ENCODE data around the gene IFI16.
A peak's percentile ranks its signal among the peaks of the same experiment; 100 is the strongest.
"Not testable (repeated sequence)": the region's sequence is repeated elsewhere in the genome, so short reads cannot be mapped to it uniquely, and the experiment has no call there.

IFI16 gene

DNA sequence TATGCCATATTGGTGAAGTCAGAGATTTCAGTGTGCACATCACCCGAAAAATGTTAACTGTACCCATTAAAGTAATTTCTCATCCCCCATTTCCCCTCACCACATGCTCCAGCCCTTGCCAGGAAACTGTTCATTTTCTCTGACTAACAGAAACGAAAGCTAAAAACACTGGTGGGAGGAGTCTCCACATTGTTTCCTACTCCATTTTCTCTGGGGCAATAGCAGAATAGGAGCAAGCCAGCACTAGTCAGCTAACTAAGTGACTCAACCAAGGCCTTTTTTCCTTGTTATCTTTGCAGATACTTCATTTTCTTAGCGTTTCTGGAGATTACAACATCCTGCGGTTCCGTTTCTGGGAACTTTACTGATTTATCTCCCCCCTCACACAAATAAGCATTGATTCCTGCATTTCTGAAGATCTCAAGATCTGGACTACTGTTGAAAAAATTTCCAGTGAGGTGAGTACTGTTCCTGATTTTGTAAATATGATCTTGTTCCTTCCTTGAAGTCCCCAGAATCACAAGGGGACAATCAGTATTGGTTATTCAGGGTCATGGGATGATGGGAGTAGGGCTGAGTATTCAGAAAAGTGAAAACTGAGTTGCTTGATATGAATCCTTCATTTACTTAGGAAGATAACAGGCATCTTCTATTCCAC, at the start of gene IFI16:
Gene IFI16 (plus strand): TSS at position 204 of the 658 bp plus-strand sequence. CDS start 4,774 bp downstream, outside the sequence.
- peak; percentile 81 for DNase-seq (ENCODE audit: low spot score)

DNA sequence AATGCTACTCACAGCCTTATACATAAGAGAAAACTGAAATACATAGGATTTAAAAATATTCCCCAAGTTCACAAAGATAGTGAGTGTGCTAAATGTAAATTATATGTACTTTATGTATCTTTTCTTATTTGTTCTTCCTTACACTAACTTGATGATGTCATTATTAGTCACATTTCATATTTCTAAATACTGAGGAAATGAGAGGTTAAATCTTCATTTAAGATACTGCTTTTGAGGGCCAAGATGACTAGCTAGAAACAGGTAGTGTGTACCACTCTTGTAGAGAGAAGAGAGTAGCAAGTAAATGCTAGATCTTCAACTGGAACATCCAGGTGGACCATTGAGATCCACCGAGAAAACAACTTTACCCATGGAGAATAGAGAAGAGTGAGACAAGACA, 48.5 kb upstream of the IFI16 start:
- no peak for DNase-seq (ENCODE audit: low spot score)

DNA sequence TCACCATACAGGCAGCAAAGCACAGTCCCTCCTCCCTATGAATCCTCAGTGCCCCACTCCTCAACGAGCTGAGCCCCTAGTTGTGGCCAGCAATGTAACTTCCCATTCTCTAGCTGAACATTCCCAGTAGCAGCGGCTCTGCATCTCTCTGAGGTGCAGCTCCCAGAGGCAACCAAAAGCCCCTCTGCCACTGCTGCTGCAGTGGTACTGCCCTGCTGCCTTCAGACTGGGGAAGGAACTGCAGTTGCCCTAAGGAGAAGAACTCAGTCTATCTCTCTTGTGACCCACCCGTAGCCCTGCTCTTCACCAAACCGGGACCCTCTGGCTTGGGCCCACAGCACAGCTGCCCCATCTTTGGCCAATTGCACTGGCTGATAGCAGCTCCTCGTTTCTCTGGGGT, 46.7 kb upstream of the IFI16 start:
- no peak for DNase-seq (ENCODE audit: low spot score)

DNA sequence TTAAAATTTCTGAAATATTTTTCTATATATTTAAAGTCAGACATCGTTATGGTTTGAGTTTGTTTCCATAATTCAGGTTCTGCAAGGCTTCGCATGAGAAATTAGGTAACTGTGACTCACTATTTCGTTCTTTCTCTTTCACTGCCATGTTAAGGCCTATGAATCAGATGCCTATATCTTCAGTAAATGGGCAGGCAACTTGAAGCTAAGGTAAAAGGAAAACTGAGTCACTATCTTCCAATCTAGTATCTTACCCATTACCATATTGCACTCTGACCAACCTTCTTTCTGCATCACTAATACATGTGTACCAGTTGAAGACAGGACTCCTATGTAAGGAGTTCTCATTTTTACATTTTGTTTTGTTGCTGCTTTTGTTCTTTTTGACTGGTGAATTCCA, 40.5 kb upstream of the IFI16 start:
- no peak for DNase-seq (ENCODE audit: low spot score)

DNA sequence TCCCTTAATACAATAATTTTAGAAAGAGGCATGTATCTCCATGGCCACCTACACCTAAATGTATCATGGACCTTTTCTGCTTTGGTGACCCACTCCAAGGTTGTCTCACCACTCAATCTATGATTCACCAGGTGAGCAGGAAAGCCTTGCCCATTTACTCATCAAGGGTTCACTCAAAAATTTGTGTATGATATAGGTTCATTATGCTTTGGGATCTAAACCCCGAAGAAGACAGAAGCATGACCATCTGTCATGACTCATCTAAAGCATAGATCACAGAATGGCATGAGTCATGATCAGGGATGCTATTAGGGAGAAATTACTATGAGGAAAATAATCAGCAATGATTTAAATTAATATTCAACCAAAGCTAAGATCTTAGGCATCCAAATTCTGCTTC, 39.9 kb upstream of the IFI16 start:
- DNase-seq (ENCODE audit: low spot score) = no peak

DNA sequence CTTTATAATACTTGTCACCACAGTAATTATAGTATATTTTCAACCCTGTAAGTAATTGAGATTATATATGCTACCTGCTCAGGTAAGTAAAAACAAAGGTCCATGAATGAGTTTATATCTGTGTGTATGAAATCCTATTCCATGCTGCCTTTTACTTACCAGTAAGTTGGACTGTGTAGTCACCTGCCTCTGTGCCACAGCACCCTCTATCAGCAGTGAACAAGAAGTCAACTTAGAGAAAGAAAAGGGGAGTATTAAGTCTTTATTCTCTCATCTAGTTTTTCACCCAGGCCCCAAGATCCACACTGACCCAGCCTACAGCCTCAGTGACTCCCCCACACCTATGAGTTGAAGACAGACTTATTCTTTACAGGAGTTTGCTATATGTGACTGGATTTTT, 36.9 kb upstream of the IFI16 start:
- no peak for DNase-seq (ENCODE audit: low spot score)

DNA sequence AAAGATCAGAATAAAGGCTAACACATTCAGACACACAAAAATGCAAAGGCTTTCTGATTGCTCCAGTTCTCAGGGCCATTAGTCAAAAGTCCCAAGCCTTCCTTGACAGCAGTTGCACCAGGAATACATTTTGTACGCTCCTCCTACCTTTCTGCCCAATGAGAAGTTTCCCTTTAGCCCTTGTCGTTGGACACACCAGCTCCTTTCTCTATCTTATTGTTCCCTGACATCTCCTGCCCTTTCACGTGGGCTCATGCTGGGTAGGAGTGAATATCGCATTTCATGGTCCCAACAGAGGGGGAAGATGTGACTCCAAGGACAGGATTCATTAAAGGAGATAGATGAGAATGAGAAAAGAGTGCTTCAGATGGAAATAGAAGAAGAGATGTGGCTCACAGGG, 33.5 kb upstream of the IFI16 start:
- no peak for DNase-seq (ENCODE audit: low spot score)

DNA sequence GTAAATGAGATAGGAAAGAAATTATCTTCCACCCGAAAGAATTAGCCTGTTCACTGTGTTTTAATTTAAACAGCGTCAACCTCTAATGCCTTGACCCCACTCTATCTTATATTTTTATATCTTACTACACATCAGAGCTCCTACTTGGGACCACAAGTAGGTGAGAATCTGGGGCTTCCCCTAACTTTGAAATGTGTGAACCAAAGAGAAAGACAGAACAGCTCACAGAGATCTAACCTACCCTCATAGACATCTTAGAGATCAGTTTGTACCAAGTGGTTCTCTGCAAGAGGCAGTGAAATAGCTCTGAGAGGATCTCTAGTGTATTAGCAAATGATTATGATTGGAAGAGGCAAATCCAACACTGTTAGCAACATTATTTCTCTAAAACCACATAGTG, 31.0 kb upstream of the IFI16 start:
- no peak for DNase-seq (ENCODE audit: low spot score)

DNA sequence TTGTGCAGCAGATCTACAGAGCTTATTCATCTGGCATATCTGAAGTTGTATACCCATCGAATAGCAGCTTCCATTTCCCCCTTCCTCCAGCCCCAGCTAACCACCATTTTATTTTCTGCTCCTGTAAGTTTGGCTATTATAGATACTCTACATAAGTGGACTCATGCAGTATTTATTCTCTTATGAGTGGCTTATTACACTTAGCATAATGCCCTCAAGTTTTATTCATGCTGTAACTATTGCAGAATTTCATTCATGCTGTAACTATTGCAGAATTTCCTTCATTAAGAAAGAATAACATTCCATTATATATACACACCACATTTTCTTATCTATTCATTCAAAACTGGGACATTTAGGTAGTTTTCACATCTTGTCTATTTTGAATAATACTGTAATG, 30.5 kb upstream of the IFI16 start:
- DNase-seq (ENCODE audit: low spot score) = no peak

DNA sequence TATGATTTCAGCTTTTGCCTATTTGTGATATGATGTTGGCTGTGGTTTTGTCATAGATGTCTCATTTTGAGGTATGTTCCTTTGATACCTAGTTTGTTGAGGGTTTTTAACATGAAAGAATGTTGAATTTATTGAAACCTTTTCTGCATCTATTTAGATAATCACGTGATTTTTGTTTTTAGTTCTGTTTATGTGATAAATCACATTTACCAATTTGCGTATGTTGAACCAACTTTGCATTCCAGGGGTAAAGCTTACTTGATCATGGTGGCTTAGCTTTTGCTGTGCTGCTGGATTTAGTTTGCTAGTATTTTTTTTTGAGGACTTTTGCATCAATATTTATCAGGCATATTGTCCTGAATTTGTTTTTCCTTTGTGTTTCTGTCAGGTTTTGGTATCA, 26.5 kb upstream of the IFI16 start:
- no peak for DNase-seq (ENCODE audit: low spot score)

DNA sequence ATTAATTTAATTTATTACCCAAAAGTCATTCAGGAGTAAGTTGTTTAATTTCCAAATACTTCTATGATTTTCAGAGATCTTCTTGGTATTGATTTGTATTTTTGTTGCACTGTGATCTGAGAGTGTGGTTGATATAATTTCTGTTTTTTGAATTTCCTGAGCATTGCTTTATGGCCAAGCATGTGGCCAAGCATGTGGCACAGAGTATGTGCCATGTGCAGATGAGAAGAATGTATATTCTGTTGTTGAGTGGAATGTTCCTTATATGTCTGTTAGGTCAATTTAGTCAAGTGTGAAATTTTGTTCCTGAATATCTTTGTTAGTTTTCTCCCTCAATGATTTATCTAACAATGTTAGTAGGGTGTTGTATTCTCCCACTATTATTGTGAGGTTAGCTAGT, 25.3 kb upstream of the IFI16 start:
- DNase-seq (ENCODE audit: low spot score) = no peak

DNA sequence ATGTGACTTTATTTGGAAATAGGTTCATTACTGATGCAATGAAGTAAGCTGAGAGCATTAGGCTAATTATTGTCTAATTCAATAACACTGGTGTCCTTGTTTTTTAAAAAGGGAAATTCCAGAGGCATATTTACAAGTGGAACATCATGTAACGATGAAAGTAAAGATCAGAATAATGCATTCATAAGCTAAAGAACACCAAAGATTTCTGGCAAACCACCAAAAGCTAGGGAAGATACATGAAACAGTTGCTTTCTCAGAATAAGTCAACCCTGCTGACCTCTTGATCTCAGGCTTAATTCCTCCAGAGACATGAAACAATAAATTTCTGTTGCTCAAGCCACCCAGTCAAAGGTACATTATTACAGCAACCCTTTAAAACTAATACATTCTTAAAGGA, 20.3 kb upstream of the IFI16 start:
- no peak for DNase-seq (ENCODE audit: low spot score)

DNA sequence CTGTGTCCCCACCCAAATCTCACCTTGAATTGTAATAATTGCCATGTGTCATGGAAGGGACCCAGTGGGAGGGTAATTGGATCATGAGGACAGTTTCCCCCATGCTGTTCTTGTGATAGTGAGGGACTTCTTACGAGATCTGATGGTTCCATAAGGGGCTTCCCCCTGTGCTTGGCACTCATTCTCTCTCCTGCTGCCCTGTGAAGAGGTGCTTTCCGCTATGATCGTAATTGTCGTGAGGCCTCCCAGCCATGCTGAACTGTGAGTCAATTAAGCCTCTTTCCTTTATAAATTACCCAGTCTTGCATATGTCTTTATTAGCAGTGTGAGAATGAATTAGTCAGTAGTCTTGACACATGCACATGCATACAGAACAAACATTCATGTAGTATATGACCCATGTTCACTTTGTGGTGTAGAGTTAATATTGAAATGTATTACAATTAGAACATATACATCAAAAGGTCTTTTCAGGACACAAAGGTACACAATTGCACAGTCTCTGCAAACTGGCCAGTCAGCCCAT, 16.9 kb upstream of the IFI16 start:
- no peak for DNase-seq (ENCODE audit: low spot score)

DNA sequence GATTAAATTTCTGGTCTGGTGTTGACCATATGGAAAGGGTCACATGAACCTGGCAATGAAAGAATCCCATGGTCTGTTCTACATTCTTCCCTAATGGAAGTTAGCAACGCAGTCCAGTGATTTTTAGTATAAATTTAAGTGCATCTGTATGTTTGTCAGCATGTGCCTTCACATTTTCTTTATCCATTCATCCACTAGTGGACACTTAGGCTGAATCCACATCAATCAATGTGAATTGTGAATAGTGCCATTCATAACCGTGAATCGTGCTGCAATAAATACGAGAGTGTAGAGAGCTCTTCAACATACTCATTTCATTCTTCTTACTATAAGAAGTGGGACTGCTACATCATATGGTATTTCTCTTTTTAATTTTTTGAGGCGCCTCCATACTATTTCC, 12.7 kb upstream of the IFI16 start:
- no peak for DNase-seq (ENCODE audit: low spot score)

DNA sequence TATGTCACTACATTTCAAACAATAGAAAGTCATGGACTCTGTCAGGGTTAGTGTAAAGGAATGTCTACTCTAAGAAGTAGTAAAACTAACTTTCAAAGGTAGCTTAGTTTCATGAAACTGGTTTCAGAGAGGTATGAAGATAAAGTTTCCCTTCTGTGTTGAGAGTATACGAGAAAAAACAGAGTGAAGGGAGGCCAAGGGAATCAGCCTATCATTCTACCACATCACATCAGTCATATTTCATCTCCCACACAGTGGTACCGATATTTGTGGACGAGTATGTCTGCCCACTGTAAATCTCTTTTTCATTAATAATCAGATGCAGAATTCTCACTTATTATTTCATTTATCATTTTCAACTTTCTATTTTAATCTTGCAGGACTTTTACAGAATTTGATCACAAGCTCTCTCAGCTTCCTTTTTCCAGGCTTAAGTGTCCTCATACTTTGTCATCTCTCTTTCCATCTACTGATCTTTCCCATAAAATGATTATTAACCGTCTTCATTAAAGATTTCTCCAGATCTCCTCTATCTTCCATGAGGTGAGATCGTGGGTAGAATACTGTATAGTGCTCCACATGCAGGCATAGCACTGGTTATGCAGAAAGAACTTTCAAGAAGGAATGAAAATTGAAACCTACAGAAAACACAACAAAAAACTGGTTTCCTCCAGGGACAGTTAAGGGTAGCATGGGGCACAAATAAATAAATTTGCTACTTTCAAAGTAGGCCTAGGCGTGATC, 11.5 kb upstream of the IFI16 start:
- DNase-seq (ENCODE audit: low spot score) = no peak

DNA sequence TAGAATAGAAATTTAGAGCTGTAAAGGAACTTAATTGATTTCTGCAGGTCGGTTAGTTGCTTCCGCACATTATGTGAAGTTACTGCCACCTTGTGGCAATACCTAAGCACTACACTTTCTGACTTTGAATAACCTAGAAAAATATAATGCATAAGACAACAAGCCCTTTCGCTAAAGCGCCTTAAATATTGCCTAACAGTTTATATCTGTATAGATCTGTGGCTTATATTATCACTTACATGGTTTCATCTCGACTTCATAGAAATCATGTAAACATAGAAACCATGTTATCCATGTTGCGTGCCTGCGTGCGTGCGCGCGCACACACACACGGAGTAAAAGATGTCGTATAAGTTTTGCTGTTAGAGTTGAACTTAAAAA, 10.9 kb upstream of the IFI16 start:
- DNase-seq (ENCODE audit: low spot score) = no peak

DNA sequence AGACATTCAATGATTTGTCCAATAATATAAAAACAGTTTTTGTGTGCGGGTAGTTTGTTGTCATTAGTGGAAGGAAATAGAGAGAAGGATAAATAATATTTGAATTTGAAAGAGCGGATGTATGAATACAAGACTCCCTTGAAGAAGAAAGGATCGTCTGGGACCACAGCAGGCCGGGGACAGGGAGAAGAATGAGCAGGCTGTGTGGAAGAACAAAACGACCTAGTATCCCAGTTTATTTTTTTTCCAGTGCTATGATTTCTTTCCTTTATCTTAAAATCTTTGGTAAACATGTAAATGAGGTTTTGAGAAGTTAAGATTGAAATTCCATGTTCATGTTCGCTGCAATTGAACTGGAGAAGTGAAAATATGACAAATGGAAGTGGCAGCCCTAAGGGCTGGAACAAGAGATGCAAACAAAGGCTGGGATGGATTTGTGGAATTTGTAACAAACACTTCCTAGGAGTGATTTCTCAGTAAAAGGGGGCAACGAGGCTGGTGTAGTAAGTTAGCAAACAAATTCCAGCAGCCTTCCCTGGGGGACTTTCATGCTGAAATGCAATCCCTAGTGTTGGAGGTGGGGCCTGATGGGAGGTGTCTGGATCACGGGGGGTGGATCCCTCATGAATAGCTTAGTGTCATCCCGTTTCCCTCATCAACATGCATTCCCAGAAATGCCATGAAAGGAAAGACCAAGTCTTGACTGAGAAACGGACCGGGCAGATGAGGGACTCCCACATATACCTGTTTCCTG, 10.2 kb upstream of the IFI16 start:
- peak; percentile 21 for DNase-seq (ENCODE audit: low spot score)

DNA sequence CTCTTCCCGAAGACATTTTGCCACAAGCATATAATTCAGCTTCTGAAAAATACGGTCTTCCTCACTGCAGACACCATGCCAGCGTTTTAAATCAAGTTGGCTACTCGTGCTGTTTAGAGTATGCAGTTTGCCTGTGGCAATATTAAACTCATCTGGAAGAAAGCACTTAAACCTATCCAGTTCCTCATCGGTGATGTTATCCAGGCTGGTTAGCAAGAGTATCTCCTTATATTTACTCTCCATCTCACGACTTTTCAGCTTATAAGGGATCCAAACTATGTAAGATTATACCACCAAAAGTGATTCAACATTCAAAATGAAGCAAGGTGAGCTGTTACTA, 9.7 kb upstream of the IFI16 start:
- DNase-seq (ENCODE audit: low spot score) = no peak

DNA sequence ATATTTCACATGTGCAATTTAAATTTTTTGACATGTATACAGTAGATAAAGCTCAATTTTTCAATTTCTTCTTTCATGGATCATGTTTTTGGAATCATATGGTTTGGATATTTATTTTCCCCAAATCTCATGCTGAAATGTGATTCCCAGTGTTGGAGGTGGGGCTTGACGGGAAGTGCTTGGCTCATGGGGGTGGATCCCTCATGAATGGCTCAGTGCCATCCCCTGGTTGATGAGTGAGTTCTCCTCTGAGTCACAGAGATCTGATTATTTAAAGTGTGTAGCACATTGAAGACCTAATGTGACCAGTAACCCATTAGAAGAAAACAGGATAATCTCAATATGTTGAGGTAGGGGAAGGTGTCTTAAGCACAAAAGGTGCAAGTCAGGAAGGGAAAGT, 9.1 kb upstream of the IFI16 start:
- DNase-seq (ENCODE audit: low spot score) = peak; percentile 75

DNA sequence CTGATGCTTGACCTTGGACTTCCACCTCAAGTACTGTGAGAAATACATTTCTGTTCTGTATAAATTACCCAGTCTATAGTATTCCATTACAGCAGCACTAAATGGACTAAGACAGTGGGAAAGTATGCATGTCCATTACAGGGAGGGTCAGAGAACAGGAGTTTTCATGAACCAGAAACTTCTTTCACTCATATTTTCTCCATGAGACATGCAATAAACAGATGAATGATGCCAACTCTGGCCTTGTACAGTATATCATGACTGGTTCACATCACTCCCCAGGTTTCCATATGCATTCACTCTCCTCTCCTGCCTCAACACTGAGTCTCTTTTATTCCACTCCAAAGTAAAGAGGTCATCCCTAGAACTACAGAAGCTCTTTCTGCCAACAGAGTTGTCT, 4.5 kb upstream of the IFI16 start:
- DNase-seq (ENCODE audit: low spot score) = no peak

DNA sequence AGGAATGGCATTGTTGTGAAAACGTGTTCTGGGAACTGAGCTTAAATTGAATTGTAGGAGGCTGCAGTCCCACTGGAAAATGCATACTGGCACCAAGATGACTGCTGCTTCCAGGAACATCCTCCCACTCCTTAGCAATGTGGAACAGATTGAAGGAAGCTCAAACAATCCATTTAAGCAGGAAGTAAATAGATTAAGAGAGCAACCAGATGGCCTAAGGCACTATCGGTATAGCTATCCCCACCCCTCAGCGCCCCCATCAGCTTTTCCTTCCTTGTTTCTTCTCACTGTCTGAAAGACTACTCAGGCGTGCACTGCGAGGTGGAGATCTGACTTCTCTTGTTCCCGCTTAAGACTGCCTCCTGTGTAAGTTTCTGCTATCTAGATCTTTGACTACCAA, 4.0 kb upstream of the IFI16 start:
- no peak for DNase-seq (ENCODE audit: low spot score)

DNA sequence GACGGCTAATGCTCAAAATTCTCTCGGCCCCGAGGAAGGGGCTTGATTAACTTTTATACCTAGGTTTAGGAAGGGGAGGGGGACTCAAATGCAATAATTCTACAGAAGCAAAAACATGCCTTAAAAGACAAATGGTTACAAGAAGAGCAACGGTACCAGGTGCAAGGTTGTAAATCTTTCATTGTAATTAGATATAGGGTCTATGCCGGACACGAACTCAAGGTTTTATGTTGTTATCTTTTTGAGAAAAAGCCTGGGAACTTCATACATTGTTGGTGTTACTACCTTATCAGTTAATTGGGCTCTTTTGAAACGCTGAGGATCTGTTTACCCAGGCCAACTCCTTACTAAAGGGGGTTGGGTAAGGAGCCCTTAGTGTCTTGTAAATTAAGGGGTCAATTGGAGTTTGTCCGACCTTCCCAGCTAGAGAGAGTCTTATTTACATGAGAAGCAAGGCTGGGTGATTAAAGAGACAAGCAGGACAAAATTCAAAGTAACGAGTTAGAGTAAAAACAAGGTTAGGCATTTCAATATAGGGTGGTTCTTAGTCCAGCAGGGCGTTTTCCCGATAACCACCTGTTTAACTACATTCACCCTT, 3.4 kb upstream of the IFI16 start:
- not testable (repeated sequence) for DNase-seq (ENCODE audit: low spot score)

DNA sequence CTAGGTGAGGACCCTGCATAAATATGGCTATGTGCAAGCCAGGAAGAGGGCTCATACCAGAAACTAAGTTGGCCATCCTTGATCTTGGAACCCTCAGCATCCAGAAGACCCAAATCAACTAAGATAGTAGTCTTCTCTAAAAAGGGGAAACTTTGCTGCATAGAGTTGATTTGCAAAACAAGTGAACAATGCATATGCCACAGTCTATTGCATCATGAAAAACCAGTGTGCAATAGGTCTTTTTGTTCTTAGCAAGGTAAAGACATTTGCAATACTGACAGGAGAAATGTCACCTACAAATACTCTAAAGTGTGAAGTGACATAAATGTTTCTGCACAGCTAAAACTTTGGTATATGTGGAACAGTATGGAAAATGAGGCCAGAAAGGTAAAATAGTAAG, 2.0 kb upstream of the IFI16 start:
- no peak for DNase-seq (ENCODE audit: low spot score)
